ENCODE measurements around the gene C8B.

The C8B gene

DNA sequence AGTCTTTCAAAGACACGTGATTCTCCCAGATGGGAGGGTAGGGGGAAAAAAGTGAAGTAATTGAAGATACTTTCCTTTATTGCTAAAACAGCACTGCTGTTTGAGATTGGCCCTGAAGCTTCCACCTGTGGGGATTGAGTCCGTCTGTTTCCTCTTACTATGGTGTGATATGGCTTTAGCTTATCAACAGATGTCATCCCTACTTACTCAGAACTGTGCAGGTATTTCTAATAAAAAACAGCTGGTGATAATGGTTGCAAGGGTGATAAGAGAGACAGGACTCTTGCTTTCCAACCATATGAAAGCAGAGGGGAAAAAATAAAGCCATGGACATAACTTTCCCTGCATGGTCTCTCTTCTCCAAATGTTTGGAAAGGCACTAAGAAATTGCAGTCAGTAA lies 41.7 kb upstream of the C8B start:
- TF ChIP-seq, protein P1, sequence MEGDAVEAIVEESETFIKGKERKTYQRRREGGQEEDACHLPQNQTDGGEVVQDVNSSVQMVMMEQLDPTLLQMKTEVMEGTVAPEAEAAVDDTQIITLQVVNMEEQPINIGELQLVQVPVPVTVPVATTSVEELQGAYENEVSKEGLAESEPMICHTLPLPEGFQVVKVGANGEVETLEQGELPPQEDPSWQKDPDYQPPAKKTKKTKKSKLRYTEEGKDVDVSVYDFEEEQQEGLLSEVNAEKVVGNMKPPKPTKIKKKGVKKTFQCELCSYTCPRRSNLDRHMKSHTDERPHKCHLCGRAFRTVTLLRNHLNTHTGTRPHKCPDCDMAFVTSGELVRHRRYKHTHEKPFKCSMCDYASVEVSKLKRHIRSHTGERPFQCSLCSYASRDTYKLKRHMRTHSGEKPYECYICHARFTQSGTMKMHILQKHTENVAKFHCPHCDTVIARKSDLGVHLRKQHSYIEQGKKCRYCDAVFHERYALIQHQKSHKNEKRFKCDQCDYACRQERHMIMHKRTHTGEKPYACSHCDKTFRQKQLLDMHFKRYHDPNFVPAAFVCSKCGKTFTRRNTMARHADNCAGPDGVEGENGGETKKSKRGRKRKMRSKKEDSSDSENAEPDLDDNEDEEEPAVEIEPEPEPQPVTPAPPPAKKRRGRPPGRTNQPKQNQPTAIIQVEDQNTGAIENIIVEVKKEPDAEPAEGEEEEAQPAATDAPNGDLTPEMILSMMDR (IDR thresholded peaks at IDR 0.05; ENCODE audit: unreplicated experiment in 3 of 3): no peak
- no peaks in the 10 kb centered on the region for H3K36me3 Mint-ChIP-seq (ENCODE audit: low read depth)
- H3K4me3 Mint-ChIP-seq: no peak overlapping the region
- H3K27ac Mint-ChIP-seq: peak overlapping the region in 1 of 3 experiments; percentile 55
- H3K9me3 Mint-ChIP-seq: peaks cover 2% of the 10 kb centered on the region
- peaks cover 7% of the 10 kb centered on the region for H3K4me1 Mint-ChIP-seq
- peaks cover 3% of the 10 kb centered on the region for H3K27me3 Mint-ChIP-seq (ENCODE audit: low read depth)

DNA sequence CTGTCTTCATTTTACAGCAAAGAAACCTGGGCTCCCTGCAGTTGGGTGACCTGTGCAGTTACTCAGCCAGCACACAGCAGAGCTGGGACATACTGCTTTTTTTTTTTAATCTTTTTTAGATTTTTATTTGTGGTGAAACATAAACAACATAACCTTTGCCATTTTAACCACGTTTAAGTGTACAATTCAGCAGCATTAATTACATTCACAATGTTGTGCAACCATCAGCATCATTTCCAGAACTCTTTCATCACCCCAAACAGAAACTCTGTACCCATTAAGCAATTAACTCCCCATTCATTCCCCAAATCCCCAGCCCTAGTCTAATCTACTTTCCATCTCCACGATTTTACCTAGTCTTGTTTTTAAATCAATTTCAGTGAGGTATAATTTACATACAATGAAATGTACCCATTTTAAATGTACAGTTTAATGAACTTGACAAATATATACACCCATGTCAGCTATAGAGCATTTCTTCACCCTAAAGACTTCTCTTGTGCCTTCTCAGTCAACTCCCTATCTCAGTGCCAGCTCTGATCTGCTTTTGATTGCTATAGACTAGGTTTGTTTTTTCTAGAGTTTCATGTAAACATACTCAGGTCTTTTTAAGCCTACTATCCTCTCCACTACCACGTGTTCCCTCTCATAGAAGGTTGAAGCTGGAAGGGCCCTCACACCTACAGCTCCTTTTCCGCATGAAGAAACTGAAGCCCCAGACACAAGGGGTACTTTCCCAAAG lies 37.8 kb upstream of the C8B start:
- Mint-ChIP-seq H3K27ac (no peak overlapping the region), H3K36me3 (ENCODE audit: low read depth) (no peaks in the 10 kb centered on the region), H3K9me3 (peaks cover 2% of the 10 kb centered on the region), H3K4me3 (no peak overlapping the region), H3K4me1 (peaks cover 15% of the 10 kb centered on the region), H3K27me3 (ENCODE audit: low read depth) (peaks cover 3% of the 10 kb centered on the region)
- TF ChIP-seq, protein P1 (IDR thresholded peaks at IDR 0.05; ENCODE audit: unreplicated experiment in 3 of 3): no peak

DNA sequence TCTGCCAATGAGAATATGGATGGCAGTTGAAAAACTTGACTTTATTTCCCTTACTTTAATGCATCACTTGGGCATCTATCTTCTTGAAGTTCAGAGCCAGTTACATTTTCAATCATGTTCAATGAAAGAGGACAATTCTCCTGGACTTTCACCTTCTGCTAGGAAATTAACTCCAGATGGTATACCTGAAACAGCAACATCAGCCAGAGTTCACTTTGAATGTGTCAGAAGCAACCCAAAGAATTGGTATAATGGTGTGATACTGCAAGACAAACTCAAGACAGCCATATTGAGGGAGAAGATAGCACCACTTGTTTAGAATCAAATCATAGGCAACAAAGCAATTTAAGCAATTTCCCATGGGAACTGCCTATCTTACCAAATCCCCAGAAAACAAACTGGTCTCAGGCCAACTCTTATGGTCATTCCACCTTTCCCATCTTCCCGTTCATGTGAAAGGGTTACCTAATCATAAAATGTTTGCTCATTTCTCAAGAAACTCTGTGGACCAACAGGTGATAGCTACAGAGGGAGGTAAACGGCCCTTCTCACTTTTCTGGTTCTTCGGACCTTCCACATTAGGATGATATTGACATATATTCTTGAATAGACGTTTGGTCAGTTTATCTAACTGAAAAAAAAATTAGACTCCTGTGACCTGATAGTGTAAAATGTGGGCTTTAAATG lies 29.7 kb upstream of the C8B start:
- Mint-ChIP-seq H3K4me3 (no peak overlapping the region), H3K27ac (no peak overlapping the region), H3K4me1 (peaks cover 21% of the 10 kb centered on the region), H3K9me3 (no peaks in the 10 kb centered on the region), H3K27me3 (ENCODE audit: low read depth) (peaks cover 6% of the 10 kb centered on the region), H3K36me3 (ENCODE audit: low read depth) (no peaks in the 10 kb centered on the region)
- TF ChIP-seq, protein P1 (IDR thresholded peaks at IDR 0.05; ENCODE audit: unreplicated experiment in 3 of 3): no peak

DNA sequence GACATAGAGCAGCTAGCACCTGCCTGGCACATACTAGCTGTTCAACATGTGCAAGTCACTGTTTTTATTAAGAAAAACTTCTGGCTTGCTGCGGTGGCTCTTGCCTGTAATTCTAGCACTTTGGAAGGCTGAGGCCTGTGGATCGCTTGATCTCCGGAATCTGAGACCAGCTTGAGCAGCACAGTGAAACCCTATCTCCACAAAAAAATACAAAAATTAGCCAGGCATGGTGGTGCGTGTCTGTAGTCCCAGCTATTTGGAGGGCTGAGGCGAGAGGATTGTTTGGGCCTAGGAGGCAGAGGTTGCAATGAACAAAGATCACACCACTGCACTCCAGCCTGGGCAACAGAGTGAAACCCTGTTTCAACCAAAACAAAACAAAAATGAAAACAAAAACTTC lies 27.7 kb upstream of the C8B start:
- peak overlapping the region in 1 of 3 experiments; percentile 72 for H3K27ac Mint-ChIP-seq
- TF ChIP-seq, protein P1 (IDR thresholded peaks at IDR 0.05; ENCODE audit: unreplicated experiment in 3 of 3): no peak

DNA sequence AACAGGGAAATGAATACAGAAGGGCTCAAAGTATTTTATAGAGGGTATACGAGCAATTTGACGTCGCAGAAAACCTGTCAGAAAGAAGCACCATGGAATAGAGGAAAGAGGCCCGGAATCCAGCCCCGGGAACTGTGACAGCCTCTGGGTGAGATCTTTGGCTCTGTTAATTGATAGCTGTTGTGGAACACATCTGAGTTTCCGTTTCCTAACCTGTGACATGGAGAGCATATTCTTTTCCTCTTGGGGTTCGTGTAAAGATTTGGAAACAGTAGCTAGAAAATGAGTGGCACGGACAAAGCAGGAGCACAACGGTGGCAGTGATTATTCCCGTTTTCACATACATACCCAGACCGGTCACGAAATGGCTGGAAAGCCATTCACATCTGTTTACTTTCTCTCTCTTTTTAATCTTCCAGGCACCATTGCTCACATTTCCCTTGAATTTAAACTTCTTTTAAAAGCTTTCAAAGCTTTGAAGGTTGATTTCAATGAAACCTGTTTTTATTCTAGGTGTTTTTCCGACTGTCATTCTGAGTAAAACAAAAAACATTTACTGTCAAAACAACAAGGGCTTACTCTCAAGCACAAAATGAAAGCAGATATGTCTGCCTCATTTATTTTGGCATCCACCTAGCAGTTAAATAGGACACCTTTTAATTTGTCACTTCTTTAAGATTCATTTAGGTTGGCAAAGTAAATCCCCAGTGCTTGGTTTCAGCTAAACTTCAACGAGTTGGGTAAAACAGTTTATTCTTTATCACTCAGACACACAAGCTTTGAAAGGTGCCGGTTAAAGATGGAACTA lies 26.7 kb upstream of the C8B start:
- peaks cover 21% of the 10 kb centered on the region for H3K4me1 Mint-ChIP-seq
- H3K36me3 Mint-ChIP-seq (ENCODE audit: low read depth): no peaks in the 10 kb centered on the region
- no peak overlapping the region for H3K27ac Mint-ChIP-seq
- TF ChIP-seq, protein P1 (IDR thresholded peaks at IDR 0.05; ENCODE audit: unreplicated experiment in 3 of 3): no peak
- no peaks in the 10 kb centered on the region for H3K9me3 Mint-ChIP-seq
- no peak overlapping the region for H3K4me3 Mint-ChIP-seq
- peaks cover 6% of the 10 kb centered on the region for H3K27me3 Mint-ChIP-seq (ENCODE audit: low read depth)

More for the DNA sequence above, 27.7 kb upstream of the C8B start:
- Mint-ChIP-seq H3K36me3 (ENCODE audit: low read depth) (no peaks in the 10 kb centered on the region), H3K27me3 (ENCODE audit: low read depth) (peaks cover 6% of the 10 kb centered on the region), H3K4me3 (no peak overlapping the region), H3K9me3 (no peaks in the 10 kb centered on the region), H3K4me1 (peaks cover 21% of the 10 kb centered on the region)
